Fibroblast of lung (primary cell): Measurements from ENCODE around the gene CORIN. TPM values are rescaled to one million over a fixed set of nuclear protein-coding genes. Genes with fewer than 3 reads are reported as not detected.

Source experiments
- DNase-seq, 2 donors: peaks; one replicate each; pipeline versions ENCODE4 v3.0.0 to v3.0.0-alpha.2; 2010; ENCODE audit warnings: low read depth in 2 of 2
- H2AFZ ChIP-seq: 2 replicates; pipeline ENCODE4 v1.5.1; 2012; ENCODE audit warnings: low read length, control low read depth, inconsistent platforms
- H3K27ac ChIP-seq: 2 replicates; pipeline ENCODE4 v1.5.1; 2011; ENCODE audit warnings: low read length, control low read depth; ENCODE audit not compliant: insufficient read depth
- H3K27me3 ChIP-seq: 2 replicates; pipeline ENCODE4 v1.5.1; 2011; ENCODE audit warnings: mild to moderate bottlenecking, low read length; ENCODE audit not compliant: control insufficient read depth, insufficient read depth
- H3K36me3 ChIP-seq: 2 replicates; pipeline ENCODE4 v1.5.1; 2011; ENCODE audit warnings: low read length; ENCODE audit not compliant: control insufficient read depth, insufficient read depth
- H3K4me1 ChIP-seq: 2 replicates; pipeline ENCODE4 v1.5.1; 2011; ENCODE audit warnings: low read length; ENCODE audit not compliant: control insufficient read depth, insufficient read depth; ENCODE audit errors: extremely low read depth
- H3K4me2 ChIP-seq: 2 replicates; pipeline ENCODE4 v1.5.1; 2011; ENCODE audit warnings: low read length, control low read depth; ENCODE audit not compliant: insufficient read depth; ENCODE audit errors: extremely low read depth
- H3K4me3 ChIP-seq, 4 experiments: fragments of 200-600 bp in 1 of 4; sonication (generic) in 1 of 4; replicated peaks in 1 of 4; 2 replicates each; pipeline ENCODE4 v1.5.1; 2011 to 2016; ENCODE audit warnings: low read length in 4 of 4, low read depth in 3 of 4, mild to moderate bottlenecking in 3 of 4, control low read depth in 2 of 4, inconsistent platforms in 1 of 4, mixed read lengths in 1 of 4; ENCODE audit not compliant: insufficient read depth in 1 of 4; ENCODE audit errors: control extremely low read depth in 1 of 4
- H3K79me2 ChIP-seq: 2 replicates; pipeline ENCODE4 v1.5.1; 2012; ENCODE audit warnings: mild to moderate bottlenecking, low read length, inconsistent platforms; ENCODE audit not compliant: control insufficient read depth, insufficient read depth
- H3K9ac ChIP-seq: 2 replicates; pipeline ENCODE4 v1.5.1; 2011; ENCODE audit warnings: mild to moderate bottlenecking, low read length, control low read depth; ENCODE audit not compliant: insufficient read depth
- H3K9me3 ChIP-seq: 2 replicates; pipeline ENCODE4 v1.5.1; 2012; ENCODE audit warnings: low read depth, low read length; ENCODE audit not compliant: control insufficient read depth, insufficient read depth
- H4K20me1 ChIP-seq: 2 replicates; pipeline ENCODE4 v1.5.1; 2011; ENCODE audit warnings: low read length; ENCODE audit not compliant: control insufficient read depth, insufficient read depth; ENCODE audit errors: extremely low read depth
- CTCF ChIP-seq, 2 donors: IDR thresholded peaks in 1 of 2; conservative IDR thresholded peaks in 1 of 2; 1 replicate in 1 of 2; 2 replicates in 1 of 2; pipeline ENCODE4 v1.5.1; 2011 to 2012; ENCODE audit warnings: low read length in 2 of 2, control low read depth in 1 of 2, inconsistent platforms in 1 of 2, low read depth in 1 of 2, mild to moderate bottlenecking in 1 of 2
- EZH2 ChIP-seq: IDR thresholded peaks from 2 replicates; pipeline ENCODE4 v1.5.1; 2012; ENCODE audit warnings: low read length, control low read depth, mild to moderate bottlenecking; ENCODE audit errors: missing control alignments
- polyA plus RNA-seq, 2 donors: library from polyadenylated mRNA; depleted of rRNA in 1 of 2; stranded (reverse) in 1 of 2; unstranded in 1 of 2; fragments of >200 nt; gene quantifications; 2 replicates each; pipeline ENCODE4 v1.2.1, GENCODE V29; 2011 to 2012; ENCODE audit warnings: missing spikeins in 1 of 2
- total RNA-seq: library from RNA; depleted of rRNA; stranded (reverse); fragments of >200 nt; gene quantifications from 2 replicates; pipeline ENCODE4 v1.2.1, GENCODE V29; 2014

CORIN gene
- total and polyA plus RNA-seq, 2 donors (not counting 1 experiment from before 2014, with no cell fraction given): 1.5 to 22.2 TPM

- H3K9me3 ChIP-seq: no peaks in the 10 kb centered on the region
- TF ChIP-seq CTCF (conservative IDR thresholded peaks at IDR 0.05 in 1 of 2, IDR thresholded peaks at IDR 0.05 in 1 of 2; ENCODE audit: low read depth in 1 of 2, low read length in 2 of 2) (no peak), EZH2 (no peak)
- no peak overlapping the region for H3K4me3 ChIP-seq
- H4K20me1 ChIP-seq: no peaks in the 10 kb centered on the region
- no peak overlapping the region for H2AFZ ChIP-seq
- no peak overlapping the region for H3K9ac ChIP-seq
- H3K27me3 ChIP-seq: no peaks in the 10 kb centered on the region
- no peaks in the 10 kb centered on the region for H3K36me3 ChIP-seq
- H3K79me2 ChIP-seq: no peaks in the 10 kb centered on the region
- no peak for DNase-seq
- no peak overlapping the region for H3K27ac ChIP-seq
- no peak overlapping the region for H3K4me2 ChIP-seq
- no peaks in the 10 kb centered on the region for H3K4me1 ChIP-seq
Measured at GRCh38 chr4:47746122-47746521, 91.7 kb downstream of the CORIN start.

- no peak for DNase-seq
- Histone ChIP-seq H2AFZ (no peak overlapping the region), H3K9ac (no peak overlapping the region), H3K36me3 (no peaks in the 10 kb centered on the region), H3K27ac (no peak overlapping the region), H3K4me2 (no peak overlapping the region), H3K4me1 (no peaks in the 10 kb centered on the region), H3K4me3 (no peak overlapping the region), H3K79me2 (no peaks in the 10 kb centered on the region), H3K27me3 (no peaks in the 10 kb centered on the region), H3K9me3 (no peaks in the 10 kb centered on the region), H4K20me1 (no peaks in the 10 kb centered on the region)
- TF ChIP-seq CTCF (conservative IDR thresholded peaks at IDR 0.05 in 1 of 2, IDR thresholded peaks at IDR 0.05 in 1 of 2; ENCODE audit: low read depth in 1 of 2, low read length in 2 of 2) (no peak), EZH2 (no peak)
Measured at GRCh38 chr4:47744843-47745382, 93.0 kb downstream of the CORIN start.

GRCh38 chr4:47744253-47744652 is 93.6 kb downstream of the CORIN start:
- H3K9ac ChIP-seq: no peak overlapping the region
- no peak overlapping the region for H2AFZ ChIP-seq
- TF ChIP-seq CTCF (conservative IDR thresholded peaks at IDR 0.05 in 1 of 2, IDR thresholded peaks at IDR 0.05 in 1 of 2; ENCODE audit: low read depth in 1 of 2, low read length in 2 of 2) (no peak), EZH2 (no peak)
- no peaks in the 10 kb centered on the region for H3K36me3 ChIP-seq
- no peak overlapping the region for H3K4me2 ChIP-seq
- no peak for DNase-seq
- H3K4me1 ChIP-seq: no peaks in the 10 kb centered on the region
- no peak overlapping the region for H3K4me3 ChIP-seq
- H3K27me3 ChIP-seq: no peaks in the 10 kb centered on the region
- H3K79me2 ChIP-seq: no peaks in the 10 kb centered on the region
- no peaks in the 10 kb centered on the region for H4K20me1 ChIP-seq
- H3K27ac ChIP-seq: no peak overlapping the region
- no peaks in the 10 kb centered on the region for H3K9me3 ChIP-seq
